Left lobe of liver (tissue), 2 donors: Measurements from ENCODE around the gene IGHMBP2. TPM values are rescaled to one million over a fixed set of nuclear protein-coding genes. Genes with fewer than 3 reads are reported as not detected.
"Not testable (repeated sequence)": the region's sequence is repeated elsewhere in the genome, so short reads cannot be mapped to it uniquely, and the experiment has no call there.

Experiments used
- ATAC-seq: fragments of 200-7000 bp; cut with Tn5 transposase; one replicate; pipeline ENCODE4 v1.9.1; 2020; ENCODE audit warnings: mild to moderate bottlenecking, moderate library complexity
- DNase-seq: peaks from one replicate; pipeline ENCODE4 v3.0.0-alpha.2; 2020; ENCODE audit warnings: low spot score
- total RNA-seq: library from RNA; stranded (reverse); gene quantifications from one replicate; pipeline ENCODE4 v1.2.1, GENCODE V29; 2021
- donor health status: DM: no; HTN: no; CAD: no; lungs with moderate emphysema.
- donor health status: DM: no; HTN: yes; CAD: no.

The IGHMBP2 gene
- total RNA-seq, 1 donor from 2014 or later: 14.8 TPM

- no peak for ATAC-seq
- DNase-seq: no peak
Observed at GRCh38 chr11:68959465-68960293, 56.0 kb downstream of the IGHMBP2 start.

- no peak for ATAC-seq
- no peak for DNase-seq
Observed at GRCh38 chr11:68960294-68961071, 56.8 kb downstream of the IGHMBP2 start.

- no peak for DNase-seq
- no peak for ATAC-seq
Observed at GRCh38 chr11:68961245-68961644, 57.6 kb downstream of the IGHMBP2 start.

- ATAC-seq: peak; percentile 65
Observed at GRCh38 chr11:68962527-68963250, 59.0 kb downstream of the IGHMBP2 start.

GRCh38 chr11:68963779-68964178 is 60.1 kb downstream of the IGHMBP2 start:
- ATAC-seq: peak; percentile 49
- no peak for DNase-seq

More at GRCh38 chr11:68962527-68963250, 59.0 kb downstream of the IGHMBP2 start:
- no peak for DNase-seq

- DNase-seq: no peak
Observed at GRCh38 chr11:68965901-68966853, 62.5 kb downstream of the IGHMBP2 start.

GRCh38 chr11:68966894-68967780 is 63.4 kb downstream of the IGHMBP2 start:
- no peak for ATAC-seq
- no peak for DNase-seq

More at GRCh38 chr11:68965901-68966853, 62.5 kb downstream of the IGHMBP2 start:
- no peak for ATAC-seq

- no peak for DNase-seq
- ATAC-seq: no peak
Observed at GRCh38 chr11:68968306-68969250, 64.9 kb downstream of the IGHMBP2 start.

- no peak for ATAC-seq
- no peak for DNase-seq
Observed at GRCh38 chr11:68969386-68969785, 65.7 kb downstream of the IGHMBP2 start.

- DNase-seq (no peak), ATAC-seq (no peak)
Observed at GRCh38 chr11:68970921-68971636, 67.4 kb downstream of the IGHMBP2 start.

- DNase-seq (no peak), ATAC-seq (no peak)
Observed at GRCh38 chr11:68973219-68973618, 69.5 kb downstream of the IGHMBP2 start.

GRCh38 chr11:68973706-68974105 is 70.0 kb downstream of the IGHMBP2 start:
- ATAC-seq, DNase-seq: not testable (repeated sequence)

- DNase-seq (no peak), ATAC-seq (peak; percentile 74)
Observed at GRCh38 chr11:68974421-68975194, 70.9 kb downstream of the IGHMBP2 start.

GRCh38 chr11:68976095-68976494 is 72.4 kb downstream of the IGHMBP2 start:
- DNase-seq (peak; percentile 14), ATAC-seq (no peak)

- no peak for ATAC-seq
- DNase-seq: peak; percentile 15
Observed at GRCh38 chr11:68976563-68976962, 72.9 kb downstream of the IGHMBP2 start.
